Neutrophil (primary cell): Measurements from ENCODE around the gene ABHD16A.

Experiments
- H3K27ac ChIP-seq: fragments of 200-600 bp; sonication (generic); 2 replicates; pipeline ENCODE4 v1.5.1; 2016; ENCODE audit warnings: mild to moderate bottlenecking, moderate library complexity
- H3K27me3 ChIP-seq: fragments of 200-600 bp; sonication (generic); 2 replicates; pipeline ENCODE4 v1.6.0; 2016; ENCODE audit warnings: mild to moderate bottlenecking
- H3K36me3 ChIP-seq: fragments of 200-600 bp; sonication (generic); 2 replicates; pipeline ENCODE4 v1.5.1; 2017
- H3K4me1 ChIP-seq, 2 experiments: fragments of 200-600 bp in 1 of 2; sonication (generic) in 1 of 2; 1 replicate in 1 of 2; 2 replicates in 1 of 2; pipeline versions ENCODE4 v1.5.1 to v1.6.1; 2013 to 2016; ENCODE audit warnings: low read depth in 1 of 2, low read length in 1 of 2, mild to moderate bottlenecking in 1 of 2, moderate library complexity in 1 of 2; ENCODE audit not compliant: control insufficient read depth in 1 of 2, insufficient read depth in 1 of 2
- H3K4me3 ChIP-seq, 2 experiments: fragments of 200-600 bp in 1 of 2; sonication (generic) in 1 of 2; 1 replicate in 1 of 2; 2 replicates in 1 of 2; pipeline ENCODE4 v1.5.1; 2013 to 2016; ENCODE audit warnings: low read depth in 1 of 2, low read length in 1 of 2, mild to moderate bottlenecking in 1 of 2, moderate library complexity in 1 of 2
- H3K9me3 ChIP-seq: fragments of 200-600 bp; sonication (generic); 2 replicates; pipeline ENCODE4 v1.5.1; 2016
- CTCF ChIP-seq: fragments of 200-600 bp; sonication (generic); IDR thresholded peaks from 2 replicates; pipeline ENCODE4 v1.5.1; 2016; ENCODE audit warnings: antibody characterized with exemption

ABHD16A gene

GRCh38 chr6:31665501-31666336 is 37.4 kb downstream of the ABHD16A start, which contains the start of gene CSNK2B:
Gene CSNK2B (plus strand): TSS chr6:31666080. CDS start chr6:31666832, 752 bp downstream.
- no peaks in the 10 kb centered on the region for H3K9me3 ChIP-seq
- H3K4me3 ChIP-seq, result peak within 1 kb of the TSS; percentile 81 to 97
- TF ChIP-seq CTCF, result peak; percentile 49
- H3K4me1 ChIP-seq, result peaks cover 41 to 52% of the 10 kb centered on the region in 2 experiments
- H3K27ac ChIP-seq, result peak within 1 kb of the TSS; percentile 96
- peaks cover 65% of the 10 kb centered on the region for H3K36me3 ChIP-seq
- no peaks in the 10 kb centered on the region for H3K27me3 ChIP-seq

- peaks cover 47 to 59% of the 10 kb centered on the region in 2 experiments for H3K4me1 ChIP-seq
Measured at GRCh38 chr6:31664790-31665500, 38.2 kb downstream of the ABHD16A start, which contains the start of gene GPANK1. Gene GPANK1 (minus strand): TSS chr6:31664997. CDS start chr6:31664478, 519 bp downstream.

GRCh38 chr6:31663961-31664789 is 38.9 kb downstream of the ABHD16A start:
- Histone ChIP-seq H3K27me3 (no peaks in the 10 kb centered on the region), H3K4me1 (peaks cover 55 to 67% of the 10 kb centered on the region in 2 experiments), H3K9me3 (no peaks in the 10 kb centered on the region), H3K4me3 (peak overlapping the region; percentile 81 to 97), H3K27ac (peak overlapping the region; percentile 96), H3K36me3 (peaks cover 50% of the 10 kb centered on the region)
- no peak for TF ChIP-seq CTCF

More at GRCh38 chr6:31664790-31665500, 38.2 kb downstream of the ABHD16A start, which contains the start of gene GPANK1:
- Histone ChIP-seq H3K9me3 (no peaks in the 10 kb centered on the region), H3K27ac (peak within 1 kb of the TSS; percentile 96), H3K36me3 (peaks cover 57% of the 10 kb centered on the region), H3K4me3 (peak within 1 kb of the TSS; percentile 81 to 97), H3K27me3 (no peaks in the 10 kb centered on the region)
- no peak for TF ChIP-seq CTCF

- H3K9me3 ChIP-seq, result no peaks in the 10 kb centered on the region
- H3K36me3 ChIP-seq, result peaks cover 41% of the 10 kb centered on the region
- peak overlapping the region; percentile 81 to 97 for H3K4me3 ChIP-seq
- no peaks in the 10 kb centered on the region for H3K27me3 ChIP-seq
- no peak for TF ChIP-seq CTCF
- H3K4me1 ChIP-seq, result peaks cover 63 to 75% of the 10 kb centered on the region in 2 experiments
- H3K27ac ChIP-seq, result peak overlapping the region; percentile 96
Measured at GRCh38 chr6:31663126-31663960, 39.8 kb downstream of the ABHD16A start.
